Stimulated activated CD4-positive, alpha-beta T cell treated with anti-CD3 and anti-CD28 coated beads, Interleukin-1b, Interleukin-23, amount 100 ng/mL, for 4 hours (primary cell): ENCODE data around the gene LEF1.

Experiments
- DNase-seq, 2 donors: peaks; one replicate each; pipeline ENCODE4 v3.0.0-alpha.2; 2020; ENCODE audit warnings: low read depth in 2 of 2

The LEF1 gene

DNA sequence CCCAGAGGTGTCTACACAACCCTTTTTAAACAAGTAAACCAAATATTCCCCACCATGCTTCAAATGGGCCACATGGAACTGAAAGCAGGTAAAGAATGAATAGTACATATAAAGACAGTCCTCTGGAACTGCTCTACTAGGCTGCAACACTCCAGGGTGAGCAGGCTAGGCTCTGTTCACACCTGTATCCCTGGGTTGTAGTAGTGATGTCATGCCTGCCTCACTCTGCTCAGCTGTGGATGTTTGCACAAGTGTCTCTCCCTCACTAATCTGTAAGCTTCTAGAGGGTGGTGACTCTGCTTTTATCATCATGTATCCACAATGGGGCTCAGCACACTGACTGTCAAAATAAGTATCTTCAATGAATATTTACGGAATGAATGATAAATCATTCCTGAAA lies 20.4 kb downstream of the LEF1 start:
- DNase-seq, result no peak

DNA sequence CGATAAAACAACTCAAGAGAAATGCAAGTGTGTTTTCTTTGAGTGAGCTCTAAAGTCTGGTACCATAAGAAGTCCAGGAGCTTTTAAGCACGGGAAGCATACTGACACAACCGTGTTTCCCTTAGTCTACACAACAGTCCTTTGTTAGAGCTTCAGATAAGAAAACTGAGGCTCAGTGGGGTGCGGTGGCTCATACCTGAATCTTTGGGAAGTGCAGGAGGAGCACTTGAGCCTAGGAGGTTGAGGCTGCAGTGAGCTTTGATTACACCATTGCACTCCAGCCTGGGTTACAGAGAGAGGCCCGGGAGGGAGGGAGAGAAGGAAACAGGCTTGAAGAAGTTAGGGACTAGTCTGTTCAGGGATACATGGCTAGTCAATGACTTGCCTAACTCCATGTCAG lies 21.9 kb downstream of the LEF1 start:
- DNase-seq, result no peak

DNA sequence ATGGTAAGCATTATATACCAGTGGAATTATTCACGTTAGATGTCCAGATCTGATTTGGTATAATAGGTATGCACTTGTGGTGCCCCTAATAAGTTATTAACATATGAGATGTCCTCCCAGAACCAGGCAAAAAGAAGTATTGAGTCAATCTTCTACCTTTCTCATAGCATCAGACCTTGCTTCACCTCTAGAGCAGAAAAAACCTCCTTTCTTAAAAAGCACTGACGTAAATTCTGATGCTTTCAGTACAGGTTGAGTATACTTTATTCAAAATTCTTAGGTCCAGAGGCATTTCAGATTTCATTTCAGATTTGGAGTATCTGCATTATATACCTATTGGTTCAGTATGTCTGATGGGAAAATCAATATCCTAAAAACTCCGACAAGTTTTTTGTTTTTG lies 22.4 kb downstream of the LEF1 start:
- DNase-seq, result no peak

DNA sequence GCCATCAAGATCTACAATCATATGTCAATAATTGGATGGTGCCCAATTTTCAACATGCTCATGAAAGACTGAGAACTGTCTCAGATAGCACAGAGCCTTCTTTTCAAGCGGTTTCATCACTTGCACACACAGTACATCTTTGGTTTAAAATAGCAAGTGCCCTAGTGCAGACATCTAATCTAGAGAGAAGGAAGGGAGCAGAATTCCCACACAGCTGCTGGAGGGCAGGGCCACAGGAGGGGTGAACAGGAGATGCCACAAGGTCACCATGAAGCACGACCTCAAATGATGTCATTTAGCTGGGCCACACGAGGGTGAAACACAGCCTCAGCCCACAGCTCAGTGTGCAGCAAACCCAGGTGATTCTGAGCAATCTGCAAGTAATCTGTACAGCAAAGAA lies 24.3 kb downstream of the LEF1 start:
- DNase-seq, result no peak

DNA sequence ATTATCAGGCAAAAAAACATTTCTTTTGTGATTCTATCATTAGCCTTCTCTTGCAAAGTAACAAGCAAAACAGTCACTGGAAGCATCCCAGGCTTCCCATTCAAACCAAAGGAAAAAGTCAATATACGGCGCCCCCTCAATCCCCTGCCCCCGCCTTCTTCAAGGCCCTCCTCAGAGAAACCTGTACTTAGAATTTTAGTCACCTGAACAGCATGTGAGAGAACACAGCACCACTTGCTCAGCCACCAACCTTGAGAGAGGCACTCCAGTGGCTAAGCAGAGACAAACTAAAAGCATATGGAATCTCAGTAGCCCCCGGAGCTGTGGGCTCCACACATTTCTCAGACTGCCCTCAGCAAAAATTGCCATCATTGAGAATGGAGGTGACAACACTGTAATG lies 25.2 kb downstream of the LEF1 start:
- no peak for DNase-seq

DNA sequence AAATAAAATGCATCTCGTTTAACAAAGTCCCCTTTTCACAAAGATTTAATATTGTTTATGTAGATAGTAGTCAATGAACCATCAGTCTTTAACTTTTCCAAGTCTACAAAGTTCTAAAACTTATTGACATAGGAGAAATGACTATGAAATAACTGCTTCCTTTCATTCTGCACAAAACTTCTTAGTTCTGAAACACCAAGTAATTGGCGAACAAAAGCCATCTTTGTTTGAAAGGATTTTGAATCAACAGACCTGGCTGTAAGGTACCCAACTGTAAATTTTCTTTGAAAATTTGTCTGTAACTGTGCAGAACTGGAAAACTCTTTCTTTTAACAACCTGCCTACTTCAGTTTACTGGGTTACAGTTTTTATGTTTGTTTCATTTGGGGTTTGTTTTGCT lies 25.9 kb downstream of the LEF1 start:
- DNase-seq, result no peak

DNA sequence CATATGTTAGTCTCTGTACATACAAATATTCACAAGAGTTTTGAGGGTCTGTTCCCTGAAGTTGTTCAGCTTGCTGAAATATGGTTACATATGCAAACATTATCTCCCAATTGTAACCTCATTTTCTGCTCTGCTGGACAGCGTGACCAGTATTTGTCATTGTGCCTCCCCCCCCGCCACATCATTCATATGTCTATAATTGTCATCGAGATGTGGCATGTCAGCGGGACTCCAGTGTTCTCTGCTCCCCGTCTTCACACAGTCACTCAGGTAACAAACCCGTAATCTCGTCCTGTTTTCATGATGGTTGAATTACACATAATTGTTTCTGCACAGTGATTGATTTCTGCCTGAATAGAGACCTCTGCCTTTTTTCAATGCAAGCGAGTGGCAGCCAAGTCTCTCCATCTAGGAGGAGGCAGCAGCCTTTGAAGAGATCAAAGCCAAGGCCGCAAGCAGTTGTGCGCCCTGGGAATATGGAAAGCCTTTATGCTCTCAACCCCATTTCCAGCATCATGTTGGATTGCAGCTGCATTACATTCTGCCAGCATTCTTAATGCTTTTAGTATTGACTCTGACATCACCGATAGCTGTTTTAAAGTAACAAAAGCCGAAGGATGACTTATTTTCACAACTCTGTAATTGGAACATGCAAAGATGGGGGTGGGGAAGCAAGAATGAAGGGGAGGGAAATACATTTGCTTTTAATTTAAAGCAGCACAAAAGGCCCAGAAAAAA lies 27.4 kb downstream of the LEF1 start:
- no peak for DNase-seq

DNA sequence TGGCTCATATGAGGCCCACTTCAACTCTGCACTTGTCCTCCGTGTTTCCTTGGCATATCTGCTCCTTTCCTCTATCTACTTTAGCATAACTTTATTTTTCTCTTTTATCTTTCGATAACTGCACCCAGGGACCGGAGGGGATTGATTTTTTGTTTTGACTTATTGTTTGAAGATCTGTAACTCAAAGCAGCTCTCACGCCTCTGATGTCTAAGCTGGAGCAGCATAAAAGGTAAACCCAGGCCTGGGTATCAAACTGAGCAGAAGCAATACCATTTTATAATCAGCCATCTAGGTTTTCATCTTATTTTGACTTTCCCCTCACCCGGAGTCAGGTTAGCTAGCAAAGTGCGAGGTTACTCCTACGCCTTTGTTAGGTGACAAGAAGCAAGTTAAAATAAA lies 28.4 kb downstream of the LEF1 start:
- DNase-seq, result no peak

DNA sequence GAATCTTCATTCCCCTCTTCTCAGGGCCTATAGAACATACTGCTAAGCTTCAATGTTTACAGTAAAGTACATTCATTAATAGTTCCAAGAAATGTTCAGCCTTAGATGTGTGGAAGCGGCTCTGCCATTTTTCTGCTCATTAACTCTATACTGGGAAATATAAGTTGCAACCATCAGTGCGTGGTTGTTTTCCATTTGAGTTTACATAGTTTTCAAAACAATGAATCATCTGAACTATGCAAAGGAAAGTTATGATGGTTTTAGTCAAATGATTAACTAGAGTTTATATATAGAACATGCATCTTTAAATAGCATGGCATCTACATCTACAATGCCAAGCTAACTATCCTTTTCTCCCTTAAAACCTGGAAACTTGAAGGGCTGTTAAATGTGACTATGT lies 29.6 kb downstream of the LEF1 start:
- DNase-seq, result no peak

DNA sequence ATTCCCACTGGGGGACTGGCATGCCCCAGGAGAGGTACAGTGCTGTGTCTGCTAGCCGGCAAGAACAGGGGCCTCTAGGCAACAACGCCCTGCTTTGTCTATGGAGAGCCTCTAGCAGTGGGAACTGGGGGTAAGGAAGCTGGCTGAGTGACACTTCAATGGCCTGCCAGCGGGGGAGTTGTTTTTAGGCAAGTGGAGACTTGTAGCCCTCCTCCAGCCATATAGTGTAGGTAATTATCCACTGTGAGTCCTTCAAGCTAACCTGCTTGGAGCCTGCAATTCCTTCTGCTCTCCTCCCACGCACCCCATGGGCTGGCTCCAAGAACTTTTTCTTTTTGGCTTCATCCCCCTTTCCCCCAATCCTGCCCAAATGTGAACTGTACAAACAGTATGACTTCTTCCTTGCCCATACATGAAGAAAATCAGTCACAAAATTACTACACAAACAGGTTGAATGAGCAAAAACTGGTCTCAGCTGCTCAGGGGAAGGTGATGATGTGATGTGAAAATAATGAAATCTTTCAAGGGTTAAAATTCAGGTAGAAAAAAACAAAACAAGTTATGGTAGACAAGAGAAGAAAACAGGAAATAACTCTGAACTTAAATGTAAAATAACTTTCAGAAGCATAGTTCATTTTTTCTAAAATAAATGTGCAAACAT lies 33.1 kb downstream of the LEF1 start:
- no peak for DNase-seq

DNA sequence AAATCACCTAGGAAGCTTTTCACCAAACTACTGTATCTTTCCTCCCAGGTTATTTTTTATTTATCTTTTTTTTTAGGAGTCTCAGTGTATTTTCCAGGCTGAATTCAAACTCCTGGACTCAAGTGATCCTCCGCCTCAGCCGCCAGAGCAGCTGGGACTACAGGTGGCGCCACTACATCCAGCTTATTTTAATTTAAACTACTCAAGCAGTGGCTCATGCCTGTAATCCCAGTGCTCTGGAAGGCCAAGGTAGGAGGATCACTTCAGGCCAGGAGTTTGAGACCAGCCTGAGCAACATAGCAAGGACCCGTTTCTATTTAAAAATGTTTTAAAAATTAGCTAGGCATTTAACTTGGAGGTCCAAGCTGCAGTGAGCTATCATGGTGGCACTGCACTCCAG lies 37.8 kb downstream of the LEF1 start:
- DNase-seq, result no peak

DNA sequence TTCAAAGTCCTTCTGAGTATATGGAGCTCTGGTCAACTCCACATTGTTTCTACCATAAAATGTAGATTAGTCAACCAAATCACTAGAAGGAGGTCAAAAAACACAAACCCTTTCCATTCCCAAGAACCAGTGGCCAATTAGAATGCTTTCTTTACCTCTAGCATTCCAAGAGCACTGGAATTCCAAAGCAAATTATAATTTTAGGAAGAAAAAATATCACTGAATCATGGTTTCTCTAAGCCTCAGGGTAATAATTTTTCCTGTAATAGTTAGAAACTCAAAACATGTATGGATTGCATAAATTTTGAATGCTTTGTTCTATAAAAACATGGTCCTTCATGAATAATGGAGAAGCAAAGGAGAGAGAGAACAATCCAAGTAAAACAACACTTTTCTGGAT lies 39.5 kb downstream of the LEF1 start:
- no peak for DNase-seq

DNA sequence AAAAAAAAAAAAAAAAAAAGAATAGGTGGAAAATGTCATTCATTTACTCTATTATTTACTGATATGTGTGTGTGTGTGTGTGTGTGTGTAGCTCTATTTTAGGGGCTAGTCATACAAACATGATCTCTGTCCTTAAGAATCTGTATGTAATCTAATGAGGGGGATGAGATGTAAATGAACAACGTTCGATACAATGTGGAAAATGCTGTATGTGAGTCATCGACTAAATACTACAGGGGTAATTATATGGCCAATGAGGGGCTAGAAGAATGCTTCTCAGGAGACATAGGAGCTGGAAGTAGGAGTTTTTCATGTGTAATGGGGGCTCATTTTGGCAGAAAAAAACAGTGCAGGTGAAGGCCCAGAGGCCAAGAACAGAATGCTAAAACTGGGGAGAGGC lies 41.9 kb downstream of the LEF1 start:
- no peak for DNase-seq

DNA sequence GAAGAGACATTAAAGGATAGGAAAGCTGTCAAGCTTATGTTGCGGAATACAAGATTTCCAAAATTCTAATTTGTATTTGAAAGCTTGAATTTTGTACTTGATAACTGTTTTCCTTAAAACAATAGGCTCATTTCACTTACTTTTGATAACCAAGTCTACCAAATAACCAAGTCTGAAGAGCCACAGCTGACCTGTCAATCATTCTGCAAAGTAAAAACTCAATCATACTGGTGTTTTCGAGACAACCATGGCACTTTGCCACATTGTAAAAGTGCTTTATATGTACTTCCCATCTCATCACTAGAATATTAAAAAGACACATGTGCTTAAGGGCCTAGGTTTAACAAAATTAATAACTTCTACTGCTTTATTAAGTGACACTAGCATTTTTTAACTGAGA lies 47.9 kb downstream of the LEF1 start:
- no peak for DNase-seq

DNA sequence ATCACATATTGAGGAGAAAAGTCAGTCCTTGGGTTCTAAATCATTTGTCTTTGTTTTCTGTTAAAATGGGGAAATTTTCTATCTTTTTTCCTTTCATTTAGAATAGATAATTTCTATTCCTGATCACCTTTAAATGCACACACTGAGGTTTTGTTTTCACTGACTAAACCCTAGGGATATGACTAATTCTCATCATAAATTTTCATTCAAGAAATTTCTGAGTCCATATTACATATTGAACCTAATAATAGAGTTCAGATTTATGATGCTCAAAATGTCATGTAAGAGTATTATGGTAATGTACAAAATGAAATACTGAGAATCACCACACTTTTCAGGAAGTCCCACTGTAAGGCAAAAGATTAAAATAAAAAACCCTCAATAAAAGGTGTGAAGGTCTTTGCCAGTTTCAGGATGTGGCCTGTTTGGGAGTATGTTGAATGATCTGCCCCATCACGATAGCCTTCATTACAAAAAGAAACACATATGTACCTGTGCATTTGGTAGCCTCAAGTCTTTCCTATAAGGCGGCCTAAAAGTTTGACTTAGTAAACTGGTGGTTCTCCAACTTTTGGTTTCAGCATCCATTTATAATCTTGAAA lies 49.4 kb downstream of the LEF1 start:
- no peak for DNase-seq

DNA sequence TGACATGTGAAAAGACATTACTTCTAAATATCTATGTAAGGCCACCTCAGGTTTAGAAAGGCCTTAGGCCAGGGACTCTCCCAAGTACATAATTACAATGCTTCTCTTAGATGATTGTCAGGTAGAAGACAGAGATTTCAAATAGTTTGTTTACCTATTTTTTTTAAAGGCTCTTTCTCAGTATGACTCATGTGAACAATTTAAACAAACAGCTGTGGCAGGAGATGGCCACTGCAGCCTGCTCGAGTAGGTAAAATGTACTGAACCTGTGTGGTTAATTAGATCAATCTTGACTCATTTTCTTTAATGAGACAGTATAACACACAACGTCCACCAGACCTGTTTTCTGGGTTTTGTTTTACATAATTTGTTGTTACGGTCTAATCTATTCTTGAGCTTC lies 50.2 kb downstream of the LEF1 start:
- DNase-seq, result no peak

DNA sequence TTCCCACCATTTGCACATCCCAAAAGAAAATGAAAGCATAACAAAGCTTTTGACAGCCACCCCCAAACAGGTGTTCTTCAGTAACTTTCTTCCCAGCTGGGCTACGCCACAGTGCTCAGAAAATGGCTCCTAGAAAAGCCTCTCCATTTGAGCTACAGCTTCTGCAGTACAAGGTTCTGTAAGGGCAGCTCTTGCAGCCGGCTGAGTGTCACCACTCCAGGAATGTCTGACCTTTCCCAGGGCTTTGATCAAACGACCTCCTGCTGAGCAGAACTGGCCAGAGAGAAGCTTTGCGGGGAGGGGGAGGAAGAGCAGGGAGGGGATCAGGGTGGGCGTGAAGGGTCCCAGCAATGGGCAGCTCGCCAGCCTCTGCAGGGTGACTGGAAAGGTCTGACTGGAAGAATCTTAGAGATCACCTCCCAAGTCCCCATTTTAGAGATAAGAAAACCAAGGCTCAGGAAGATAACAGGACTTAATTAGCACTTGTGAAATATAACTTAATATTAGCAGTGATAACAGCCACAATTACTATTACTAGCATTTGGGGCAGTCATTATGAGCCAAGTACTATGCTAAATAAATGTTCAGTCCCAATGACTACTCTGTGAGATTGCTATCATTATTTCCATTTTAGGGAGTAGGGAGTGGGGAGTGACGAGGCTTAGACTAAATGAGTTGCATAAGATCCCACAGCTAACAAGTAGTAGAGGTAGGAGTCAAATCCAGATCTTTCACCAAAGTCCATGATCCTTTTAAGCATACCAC lies 51.1 kb downstream of the LEF1 start:
- no peak for DNase-seq

DNA sequence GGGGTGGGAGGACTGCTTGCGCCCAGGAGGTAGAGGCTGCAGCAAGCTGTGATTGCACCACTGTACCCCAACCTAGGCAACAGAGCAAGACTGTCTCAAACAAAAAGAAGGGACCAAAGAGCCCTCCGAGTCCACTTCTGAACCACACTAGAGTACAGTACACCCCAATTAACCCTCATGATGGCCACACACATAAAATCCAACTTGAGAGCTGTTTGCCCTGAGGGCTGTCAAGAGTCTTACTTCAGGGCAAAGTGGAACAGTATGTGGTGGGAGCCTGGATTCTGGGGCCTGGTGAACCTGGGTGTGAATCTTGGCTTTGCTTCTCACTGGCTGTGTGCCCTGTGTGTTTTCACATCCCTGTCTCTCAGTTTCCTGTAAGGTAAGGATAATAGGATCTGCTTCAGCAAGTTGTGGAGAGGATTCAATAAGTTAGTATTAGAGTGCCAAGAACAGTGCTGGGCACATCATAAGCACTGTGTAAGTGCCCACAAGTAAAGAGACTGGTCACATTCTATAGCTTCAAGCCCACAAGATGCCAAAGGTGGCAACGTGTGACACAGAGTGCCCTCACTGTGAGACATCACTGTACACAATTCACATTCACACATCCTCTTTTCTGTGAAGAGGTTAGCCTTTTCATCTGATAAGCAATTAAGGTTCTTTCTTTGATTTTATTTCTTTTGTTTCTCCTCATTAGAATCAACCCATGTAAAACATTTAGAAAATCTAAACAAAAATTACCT lies 52.1 kb downstream of the LEF1 start:
- DNase-seq, result no peak

DNA sequence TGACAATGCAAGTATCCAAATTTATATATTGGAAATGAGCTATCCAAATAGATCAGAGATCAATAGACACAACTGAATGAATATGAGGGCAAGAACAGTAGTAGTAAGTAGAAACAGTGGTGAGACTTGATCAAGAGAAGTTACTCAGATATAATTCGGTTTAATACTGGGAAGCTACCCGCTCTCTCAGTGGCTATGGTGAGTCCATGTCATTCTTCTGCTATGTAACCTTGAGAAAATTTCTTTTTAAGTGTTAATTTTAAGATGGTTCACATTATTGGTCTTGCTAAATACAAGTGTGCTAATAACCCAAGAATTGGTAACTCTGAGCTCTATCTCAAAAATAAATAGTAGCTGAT lies 53.6 kb downstream of the LEF1 start:
- no peak for DNase-seq

DNA sequence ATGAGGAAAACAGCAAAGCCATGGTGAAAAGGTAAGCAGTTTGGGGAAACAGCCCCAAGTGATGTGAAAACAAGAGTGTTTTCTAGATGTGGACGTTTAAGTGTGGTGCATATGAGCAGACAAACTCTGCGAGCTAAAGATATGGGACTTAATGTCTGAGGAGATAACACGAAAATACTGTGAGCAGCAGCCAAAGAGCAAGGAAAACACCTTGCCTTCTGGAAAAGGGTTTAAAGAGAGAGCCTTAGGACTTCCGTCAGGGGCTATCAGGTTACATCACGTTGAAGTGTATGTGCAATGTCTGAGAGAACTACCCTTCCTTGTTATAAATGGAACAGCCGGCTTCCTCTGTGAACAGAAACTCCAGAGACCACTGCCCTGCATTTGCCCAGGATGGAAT lies 54.2 kb downstream of the LEF1 start:
- no peak for DNase-seq

DNA sequence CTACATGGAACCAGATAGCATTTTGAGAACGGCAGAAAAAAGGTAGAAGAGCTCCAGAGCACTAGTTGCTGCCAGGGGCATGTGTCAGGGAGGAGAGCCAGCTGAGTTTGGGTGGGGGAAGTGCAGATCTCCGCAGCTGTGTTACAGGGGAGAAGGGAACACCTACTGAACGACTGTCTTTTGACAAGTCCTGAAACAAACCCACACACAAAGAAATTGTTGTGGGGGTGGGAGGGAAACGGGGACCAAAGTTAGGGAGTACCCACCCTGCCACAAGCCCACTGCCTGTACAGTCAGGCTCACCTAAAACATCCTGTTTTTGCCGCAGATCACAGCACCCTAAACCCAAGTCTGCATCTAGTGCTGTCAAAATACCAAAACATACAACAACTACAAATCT lies 55.5 kb downstream of the LEF1 start:
- peak; percentile 27 to 28 for DNase-seq

DNA sequence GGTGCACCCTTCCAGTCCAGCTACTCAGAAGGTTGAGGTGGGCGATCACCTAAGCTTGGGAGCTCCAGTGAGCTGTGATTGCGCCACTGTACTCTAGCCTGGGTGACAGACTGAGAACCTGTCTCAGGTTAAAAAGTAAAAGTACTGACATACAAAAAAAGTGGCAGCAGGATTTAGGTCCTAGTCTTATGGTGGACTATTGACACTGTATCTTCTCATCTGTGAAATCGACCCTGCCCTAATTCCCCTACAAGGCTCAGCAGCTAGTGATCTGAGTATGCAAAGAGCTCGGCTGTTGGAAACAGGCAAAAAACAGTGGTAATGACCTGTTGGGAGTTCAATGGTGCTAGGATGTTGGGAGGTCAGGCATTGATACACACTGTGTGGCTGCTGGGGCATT lies 57.0 kb downstream of the LEF1 start:
- DNase-seq, result no peak
